GM21515 (cell line): ENCODE data around the gene RNU6-9.

Experiments
- ATAC-seq: cut with Tn5 transposase; IDR thresholded peaks from one replicate; pipeline ENCODE4 v1.9.1; 2021; ENCODE audit not compliant: unreplicated experiment

Gene RNU6-9

DNA sequence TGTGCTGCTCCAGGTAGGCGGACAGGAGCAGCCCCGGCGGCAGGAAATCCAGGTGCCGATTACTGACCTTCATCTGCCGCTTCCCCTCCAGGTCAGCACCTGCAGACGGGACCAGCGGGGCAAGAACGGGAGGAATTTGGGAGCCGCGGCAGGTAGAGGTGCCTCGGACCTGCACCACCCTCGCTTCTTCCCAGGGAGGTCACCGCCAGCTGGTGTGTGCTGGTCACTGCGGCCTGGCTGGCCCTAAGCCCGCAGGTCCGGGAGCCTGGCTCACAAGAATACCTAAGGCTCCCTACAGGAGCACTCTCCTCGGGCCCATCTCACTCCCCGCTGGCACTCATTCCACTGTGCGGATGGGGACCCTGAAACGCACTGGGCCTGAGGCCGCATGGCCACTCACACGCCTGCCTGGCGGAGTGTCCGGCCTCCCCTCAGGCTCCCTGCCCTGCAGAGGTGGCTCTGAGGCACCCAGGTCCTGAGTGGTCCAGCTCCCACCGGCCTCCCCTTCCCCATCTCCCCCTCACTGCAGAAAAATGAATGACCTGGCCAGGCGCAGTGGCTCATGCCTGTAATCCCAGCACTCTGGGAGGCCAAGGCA, 4.3 kb downstream of the RNU6-9 start:
- ATAC-seq = no peak

DNA sequence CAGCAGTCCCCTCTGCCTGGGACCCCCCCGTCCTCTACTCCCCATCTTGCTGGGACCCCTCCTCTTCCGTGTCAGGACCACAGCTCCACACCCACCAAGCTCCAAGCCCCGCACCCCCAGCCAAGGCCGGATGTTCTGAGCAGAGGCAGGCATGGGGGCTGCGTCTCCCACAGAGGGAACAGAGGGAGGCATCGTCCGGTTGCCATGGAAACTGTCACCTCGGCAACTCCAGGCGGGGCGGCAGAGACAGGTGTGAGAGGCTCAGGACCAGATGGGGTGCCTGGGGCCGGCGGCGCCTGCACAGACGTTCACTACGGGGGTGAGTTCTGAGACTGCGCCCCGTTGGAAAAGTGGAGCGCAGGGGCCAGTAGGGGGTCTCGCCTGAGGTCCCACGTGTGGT, 5.4 kb downstream of the RNU6-9 start:
- ATAC-seq = no peak

DNA sequence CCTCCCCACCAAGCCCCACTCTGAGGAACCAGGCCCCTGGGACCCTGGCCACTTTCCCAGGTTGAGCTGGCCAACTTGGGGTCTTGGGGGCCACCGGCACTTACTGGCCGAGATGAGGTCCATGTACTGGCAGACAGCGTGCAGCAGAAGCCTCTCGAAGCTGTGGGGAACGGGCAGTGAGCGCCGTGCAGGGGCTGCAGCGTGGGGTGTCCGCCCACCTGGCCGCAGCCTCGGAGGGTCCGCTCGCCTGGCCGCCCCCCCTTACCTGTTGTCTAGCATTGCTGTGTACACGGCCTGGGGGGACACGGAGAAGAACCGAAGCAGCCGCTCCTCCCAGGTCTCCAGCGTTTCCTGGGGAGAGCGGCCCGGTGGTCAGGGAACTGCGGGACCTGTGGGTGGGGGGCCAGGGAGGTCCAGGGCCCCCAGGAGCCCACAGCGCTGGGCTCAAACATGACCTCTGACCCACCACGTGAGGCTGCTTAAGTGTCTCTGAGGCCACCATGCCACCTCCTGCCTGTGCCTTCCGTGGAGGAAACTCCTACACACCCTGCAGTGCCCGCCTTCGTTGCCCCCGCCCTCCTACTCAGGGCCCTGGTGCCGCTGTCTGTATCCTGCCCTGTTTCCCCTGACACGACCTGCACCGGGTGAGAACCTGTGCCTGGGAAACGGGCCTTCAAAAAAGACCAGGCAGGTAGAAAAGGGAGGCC, 6.2 kb downstream of the RNU6-9 start:
- no peak for ATAC-seq

DNA sequence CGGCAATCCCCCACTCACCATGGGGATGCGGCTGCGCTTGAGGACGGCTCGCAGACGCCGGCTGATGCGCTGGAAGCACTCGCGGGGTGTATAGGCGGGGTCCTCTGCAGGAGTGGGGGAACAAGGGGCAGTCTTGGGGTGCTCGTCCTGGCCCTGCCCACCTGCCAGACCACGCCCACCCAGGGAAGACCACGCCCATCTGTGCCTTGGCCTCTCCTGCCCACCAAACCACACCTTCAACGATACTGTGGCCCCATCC, 6.7 kb downstream of the RNU6-9 start:
- no peak for ATAC-seq

DNA sequence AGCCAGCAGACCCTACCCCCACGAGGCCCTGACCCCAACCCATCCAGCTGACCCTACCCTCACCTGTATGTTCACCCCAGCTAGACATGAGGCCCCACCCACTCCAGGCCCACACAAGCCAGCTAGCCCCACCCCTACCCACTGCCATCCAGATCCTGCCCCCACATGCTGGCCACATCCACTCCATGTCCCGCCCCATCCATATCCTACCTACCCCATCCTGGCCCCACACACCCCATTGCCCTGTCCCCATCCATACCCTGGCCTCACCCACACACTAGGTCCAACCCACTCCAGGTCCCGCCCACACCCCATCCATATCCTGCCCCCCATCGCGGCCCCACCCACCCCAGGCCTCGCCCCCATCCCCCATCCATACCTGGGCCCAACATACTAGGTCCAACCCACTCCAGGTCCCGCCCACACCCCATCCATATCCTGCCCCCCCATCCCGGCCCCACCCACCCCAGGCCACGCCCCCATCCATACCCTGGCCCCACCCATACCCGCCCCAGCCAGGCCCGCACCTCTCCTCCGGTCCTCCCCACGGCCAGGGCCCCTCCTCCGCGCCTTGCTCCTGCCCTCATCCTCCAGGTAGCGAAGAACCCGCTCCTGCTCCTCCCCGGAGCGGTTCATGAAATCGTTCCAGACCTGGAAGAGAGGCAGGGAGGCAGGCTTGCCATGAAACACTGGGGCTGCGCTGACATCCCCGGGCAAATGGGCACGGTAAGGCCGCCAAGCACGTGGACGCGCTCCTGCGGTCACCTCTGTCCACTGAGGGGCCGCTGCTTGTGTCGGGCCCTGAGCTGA, 7.2 kb downstream of the RNU6-9 start:
- ATAC-seq = no peak

DNA sequence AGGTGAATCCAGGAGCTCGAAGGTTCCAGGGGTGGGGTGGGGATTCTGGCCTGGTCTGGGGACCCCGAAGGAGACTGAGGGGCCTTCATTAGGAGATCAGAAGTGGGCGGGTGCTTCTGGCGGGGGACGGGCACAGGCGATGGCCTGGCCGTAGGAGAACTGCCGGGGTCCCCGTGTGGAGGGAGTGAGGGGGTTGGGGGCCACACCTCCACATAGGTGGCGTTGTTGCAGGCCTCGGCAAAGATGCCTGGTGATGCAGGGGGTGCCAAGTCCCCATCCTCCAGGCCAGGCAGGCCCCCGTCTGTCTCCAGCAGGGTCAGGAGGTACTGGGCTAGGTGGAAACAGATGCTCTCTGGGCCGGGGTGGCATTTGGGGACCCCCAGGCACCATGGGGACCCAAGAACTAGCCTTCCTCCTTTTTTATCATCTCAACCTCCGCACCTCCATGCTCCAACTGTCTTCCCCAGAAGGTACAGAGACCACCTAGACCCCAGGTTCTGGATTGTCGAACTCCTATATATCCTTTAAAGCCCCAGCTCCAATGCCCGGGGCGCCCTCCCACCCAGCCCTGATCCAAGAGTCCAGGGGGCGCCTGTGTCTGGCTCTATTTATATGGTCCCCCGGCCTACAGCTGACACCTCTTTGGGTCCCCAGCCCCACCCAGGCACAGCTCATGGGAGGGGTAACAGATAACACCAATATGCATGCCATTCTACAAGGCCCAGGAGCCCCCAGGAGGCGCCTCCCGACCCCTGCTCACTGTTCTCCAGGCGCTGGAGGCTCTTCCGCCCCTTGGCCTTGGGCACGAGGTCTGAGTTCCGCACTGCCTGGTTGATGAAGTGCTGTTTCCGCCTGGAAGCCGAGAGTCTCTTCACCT, 8.2 kb downstream of the RNU6-9 start:
- ATAC-seq = no peak

DNA sequence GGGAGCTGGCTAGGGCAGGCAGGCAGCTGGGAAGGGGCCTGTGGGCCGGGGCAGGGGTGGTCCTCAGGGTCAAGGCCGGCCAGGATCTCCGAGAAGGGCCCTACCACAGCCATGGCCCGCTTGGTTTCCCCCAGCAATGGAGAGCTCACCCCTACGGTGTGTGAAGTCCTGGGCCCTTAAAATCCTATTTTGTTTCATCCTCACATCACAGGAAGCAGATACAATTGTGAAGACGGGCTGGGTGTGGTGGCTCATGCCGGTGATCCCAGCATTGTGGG, 8.7 kb downstream of the RNU6-9 start:
- no peak for ATAC-seq

DNA sequence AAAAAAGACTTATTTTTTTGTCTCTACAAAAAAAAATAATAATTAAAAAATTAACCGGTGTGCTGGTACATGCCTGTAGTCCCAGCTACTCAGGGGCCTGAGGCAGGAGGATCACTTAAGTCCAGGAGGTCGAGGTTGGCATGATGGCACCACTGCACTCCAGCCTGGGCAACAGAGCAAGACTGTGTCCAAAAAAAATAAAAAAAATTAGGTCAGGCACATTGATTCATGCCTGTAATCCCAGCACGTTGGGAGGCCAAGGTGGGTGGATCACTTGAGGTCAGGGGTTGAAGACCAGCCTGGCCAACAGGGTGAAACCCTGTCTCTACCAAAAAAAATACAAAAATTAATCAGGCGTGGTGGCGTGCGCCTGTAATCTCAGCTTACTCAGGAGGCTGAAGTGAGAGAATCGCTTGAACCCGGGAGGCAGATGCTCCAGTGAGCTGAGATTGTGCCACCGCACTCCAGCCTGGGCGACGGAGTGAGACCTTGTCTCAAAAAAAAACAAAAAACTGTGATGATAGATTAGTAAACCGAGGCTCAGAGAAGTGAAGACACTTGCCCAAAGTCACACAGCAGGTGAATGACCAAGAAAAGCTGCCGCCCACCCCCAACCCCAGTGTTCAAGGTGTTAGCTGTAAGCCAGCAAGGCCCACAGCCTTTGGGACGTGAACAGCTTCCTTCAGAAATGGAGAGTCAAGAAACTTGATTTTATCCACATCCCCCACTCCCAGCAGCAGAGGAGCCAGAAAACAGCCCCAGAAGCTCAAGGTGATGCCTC, 9.4 kb downstream of the RNU6-9 start:
- no peak for ATAC-seq

DNA sequence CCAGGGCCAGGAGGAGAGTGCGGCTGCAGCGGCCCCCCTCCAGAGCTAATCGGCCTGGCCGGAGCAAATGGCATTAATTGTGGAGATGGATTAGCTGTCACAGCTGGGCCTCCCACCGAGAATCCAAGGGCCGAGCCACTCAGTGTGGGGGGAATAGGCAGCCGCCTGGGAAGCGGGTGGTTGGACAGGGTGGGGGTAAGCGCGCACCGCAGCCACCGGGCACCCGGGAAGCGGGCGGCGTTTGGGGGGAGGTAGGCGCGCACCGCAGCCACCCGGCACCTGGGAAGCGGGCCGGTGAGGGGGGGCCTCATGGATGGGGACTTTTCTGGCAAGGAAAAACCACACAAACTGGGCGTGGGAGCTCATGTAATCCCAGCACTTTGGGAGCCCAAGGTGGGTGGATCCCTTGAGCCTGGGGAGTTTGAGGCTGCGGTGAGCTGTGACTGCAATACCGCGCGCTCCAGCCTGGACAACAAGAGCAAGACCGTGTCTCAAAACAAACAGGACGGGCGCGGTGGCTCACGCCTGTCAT, 10.0 kb downstream of the RNU6-9 start:
- ATAC-seq = no peak

DNA sequence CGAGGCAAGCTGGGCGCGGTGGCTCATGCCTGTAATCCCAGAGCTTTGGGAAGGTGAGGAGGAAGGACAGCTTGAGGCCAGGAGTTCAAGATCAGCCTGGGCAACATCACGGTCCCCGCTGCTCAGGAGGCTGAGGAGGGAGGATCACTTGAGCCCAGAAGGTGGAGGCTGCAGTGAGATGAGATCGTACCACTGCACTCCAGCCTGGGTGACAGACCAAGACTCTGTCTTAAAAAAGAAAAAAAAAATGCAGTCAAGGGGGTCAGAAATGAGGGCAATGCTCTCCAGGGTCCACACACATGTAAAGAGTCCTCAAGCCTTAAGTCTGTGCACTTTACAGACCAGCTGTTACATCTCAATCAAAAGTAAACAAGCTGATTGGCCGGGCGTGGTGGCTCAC, 11.3 kb downstream of the RNU6-9 start:
- no peak for ATAC-seq

DNA sequence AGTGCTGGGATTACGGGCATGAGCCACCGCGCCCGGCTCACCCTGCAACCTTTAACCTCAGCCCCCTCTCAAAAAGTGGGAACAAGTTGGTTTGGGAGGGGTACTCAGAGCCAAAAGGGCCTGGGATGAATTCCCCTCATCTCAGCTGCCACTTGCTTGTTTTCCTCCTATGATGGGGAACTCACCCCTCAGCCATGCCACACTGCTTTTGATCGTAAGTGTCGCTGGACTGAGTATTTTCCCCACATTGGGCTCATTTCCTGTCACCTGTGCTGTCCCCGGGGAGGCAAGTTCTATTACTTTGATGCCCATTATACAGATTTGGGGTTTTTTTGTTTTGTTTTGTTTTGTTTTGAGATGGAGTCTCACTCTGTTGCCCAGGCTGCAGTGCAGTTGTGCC, 13.2 kb downstream of the RNU6-9 start:
- ATAC-seq = no peak

DNA sequence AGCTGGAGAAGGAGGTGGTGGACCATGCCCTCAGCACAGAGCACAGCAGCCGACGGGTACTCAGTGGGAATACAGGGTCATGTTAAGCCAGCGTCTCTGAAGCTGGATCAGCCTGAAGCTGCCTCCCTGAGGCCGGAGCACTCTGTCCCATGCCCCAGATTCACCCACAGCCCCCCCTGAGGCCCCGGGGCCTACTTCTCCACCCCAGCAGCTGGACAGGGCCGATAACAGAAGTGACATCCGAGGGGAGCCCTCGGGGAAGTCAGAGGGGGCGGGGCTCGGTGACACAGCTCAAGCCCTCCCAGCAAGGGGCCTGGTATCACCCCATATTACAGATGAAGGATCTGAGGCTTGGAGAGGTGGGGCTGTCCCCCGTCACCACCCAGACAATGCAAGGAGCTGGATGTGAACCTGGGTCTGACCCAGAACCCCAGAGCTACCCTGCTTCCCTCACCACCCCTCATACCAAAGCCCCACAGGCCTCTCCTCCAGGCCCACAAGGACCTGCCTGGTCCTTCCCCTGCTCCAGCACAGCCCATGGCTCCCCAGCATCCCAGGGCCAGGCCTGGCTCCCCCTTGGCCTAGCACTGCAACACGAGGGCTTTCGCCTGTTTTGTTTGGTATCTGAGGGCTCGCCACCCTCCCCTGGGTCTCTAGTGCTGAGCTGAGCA, 14.0 kb downstream of the RNU6-9 start:
- no peak for ATAC-seq

DNA sequence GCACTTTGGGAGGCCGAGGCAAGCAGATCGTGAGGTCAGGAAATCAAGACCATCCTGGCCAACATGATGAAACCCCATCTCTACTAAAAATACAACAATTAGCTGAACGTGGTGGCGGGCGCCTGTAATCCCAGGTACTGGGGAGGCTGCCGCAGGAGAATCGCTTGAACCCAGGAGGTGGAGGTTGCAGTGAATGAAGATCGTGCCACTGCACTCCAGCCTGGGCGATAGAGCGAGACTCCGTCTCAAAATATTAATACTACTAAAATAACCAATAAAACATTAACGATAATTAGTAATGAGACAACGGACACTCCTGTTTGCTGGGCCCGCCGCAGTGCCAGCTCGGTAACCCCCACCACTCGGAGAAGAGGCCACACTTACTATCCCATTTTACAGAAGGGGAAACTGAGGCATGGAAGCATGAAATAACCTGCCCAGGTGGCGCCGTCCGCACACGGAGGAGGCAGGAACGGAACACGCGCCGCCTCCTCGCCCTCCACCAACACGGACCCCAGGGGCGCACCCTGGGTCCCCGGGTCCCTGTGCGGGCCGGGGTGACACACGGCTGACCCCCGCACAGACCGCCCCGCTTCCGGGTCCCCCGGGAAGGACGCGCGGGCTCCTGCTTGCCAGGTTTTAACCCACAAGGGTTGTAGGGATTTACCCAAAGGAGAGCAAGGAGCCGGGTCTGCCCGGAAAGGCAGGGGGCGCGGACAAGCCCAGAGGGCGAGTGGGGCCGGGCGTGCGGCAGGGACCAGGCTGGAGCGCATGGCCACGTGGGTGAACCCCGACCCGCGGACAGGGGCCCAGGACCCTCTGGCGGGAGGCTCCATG, 18.1 kb downstream of the RNU6-9 start:
- no peak for ATAC-seq

DNA sequence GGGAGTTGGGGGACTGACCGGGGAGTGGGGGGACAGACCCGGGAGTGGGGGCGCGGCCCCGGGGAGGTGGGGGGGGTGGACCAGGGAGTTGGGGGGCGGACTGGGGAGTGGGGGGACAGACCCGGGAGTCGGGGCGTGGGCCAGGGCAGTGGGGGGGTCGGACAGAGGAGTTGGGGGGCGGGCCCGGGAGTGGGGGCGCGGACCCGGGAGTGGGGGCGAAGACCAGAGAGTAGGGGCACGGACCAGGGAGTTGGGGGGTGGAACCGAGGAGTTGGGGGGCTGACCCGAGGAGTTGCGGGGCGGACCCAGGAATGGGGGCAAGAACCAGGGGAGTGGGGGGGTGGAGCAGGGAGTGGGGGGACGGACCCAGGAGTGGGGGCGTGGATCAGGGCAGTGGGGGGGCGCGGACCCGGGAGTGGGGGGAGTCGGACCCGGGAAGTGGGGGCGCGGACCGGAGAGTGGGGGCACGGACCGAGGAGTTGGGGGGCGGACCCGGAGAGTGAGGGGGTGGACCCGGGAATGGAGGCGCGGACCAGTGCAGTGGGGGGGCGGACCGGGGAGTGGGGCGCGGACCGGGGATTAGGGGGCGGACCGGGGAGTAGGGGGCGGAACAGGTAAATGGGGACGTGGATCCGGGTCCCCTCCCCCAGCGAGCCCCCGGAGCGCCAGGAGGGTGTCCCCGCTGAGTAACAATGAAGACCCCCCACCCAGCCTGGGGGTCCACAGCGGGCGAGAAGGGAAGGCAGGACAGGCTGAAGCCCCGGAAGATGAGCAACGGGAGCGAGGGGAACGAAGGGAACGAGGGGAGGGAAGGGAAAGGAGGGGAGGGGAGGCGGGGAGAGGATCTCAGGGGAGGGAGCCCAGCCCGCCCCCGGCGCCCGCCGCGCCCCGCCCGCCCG, 19.1 kb downstream of the RNU6-9 start:
- no peak for ATAC-seq

DNA sequence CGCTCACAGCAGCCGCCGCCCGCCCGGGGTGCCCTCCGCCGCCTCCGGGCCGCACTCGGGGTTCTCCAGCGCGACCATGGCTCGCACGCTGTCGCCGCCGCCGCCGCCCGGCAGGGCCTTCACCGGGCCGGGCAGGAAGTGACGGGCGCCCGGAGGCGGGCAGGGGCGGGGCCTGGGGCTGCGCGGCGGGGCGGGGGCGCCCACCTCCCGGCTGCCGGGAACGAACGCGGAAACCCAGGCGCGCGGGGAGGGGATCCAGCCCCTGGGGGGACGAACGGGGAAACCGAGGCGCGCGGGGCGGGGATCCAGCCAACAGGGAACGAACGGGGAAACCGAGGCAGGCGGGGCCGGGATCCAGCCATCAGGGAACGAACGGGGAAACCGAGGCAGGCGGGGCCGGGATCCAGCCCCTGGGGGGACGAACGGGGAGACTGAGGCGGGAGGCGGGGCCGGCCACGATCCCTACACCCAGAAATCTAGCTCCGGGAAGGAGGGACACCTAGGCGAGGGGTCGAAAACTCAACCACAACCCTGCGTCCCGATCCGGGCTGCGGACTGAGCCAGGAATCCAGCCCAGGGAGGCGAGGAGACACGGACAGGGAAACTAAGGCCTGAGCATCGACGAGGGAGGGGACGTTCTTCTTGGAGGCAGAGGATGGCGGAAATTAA, 19.9 kb downstream of the RNU6-9 start, which contains the start of gene R3HDM4:
R3HDM4 (minus strand) TSS at position 140 of the 669 bp plus-strand sequence; CDS start at position 78, 62 bp downstream.
- no peak for ATAC-seq

DNA sequence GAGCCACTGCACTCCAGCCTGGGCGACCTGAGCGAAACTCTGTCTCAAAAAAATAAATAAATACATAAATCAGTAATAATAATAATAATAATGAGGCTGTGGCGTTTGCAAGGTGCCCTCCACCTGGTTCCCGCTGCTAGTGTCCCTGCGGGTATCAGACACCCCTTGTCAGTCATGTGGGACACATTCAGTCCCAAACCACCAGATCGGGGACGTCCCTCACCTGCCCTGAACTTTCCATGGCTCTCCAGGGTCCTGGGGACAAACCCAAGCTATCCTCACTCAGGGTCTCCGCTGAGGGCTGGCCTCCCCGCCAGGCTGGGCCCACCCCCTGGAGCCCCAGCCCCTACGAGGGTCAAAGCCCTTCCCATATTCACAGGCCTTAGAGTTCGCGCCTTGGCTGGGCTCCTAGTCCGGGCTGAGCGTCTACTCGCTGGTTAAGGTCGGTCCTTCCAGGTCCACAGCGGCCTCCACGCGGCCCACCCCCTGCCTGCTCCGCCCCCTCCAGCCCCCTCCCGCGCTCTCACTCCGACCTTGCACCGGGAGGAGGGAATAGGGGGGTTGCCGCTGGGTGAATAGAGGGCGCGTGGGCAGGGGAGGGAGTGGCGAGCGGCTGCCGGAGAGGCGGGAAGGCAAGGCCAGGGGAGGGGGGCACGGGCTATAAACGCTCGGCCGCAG, 23.5 kb downstream of the RNU6-9 start:
- ATAC-seq = no peak
